Raji (cell line): Measurements from ENCODE around the gene DOCK10.

Experiments used
- POLR2A ChIP-seq: IDR thresholded peaks from 2 replicates; pipeline ENCODE4 v1.6.1; 2011; ENCODE audit warnings: low read depth, low read length, control low read depth; ENCODE audit not compliant: insufficient read depth

Gene DOCK10

GRCh38 chr2:225030203-225030602 lies 12.1 kb downstream of the DOCK10 start:
- no peak for TF ChIP-seq POLR2A

- TF ChIP-seq POLR2A: no peak
These were observed 13.7 kb downstream of the DOCK10 start for GRCh38 chr2:225028572-225028971.

- no peak for TF ChIP-seq POLR2A
These were observed 15.1 kb downstream of the DOCK10 start for GRCh38 chr2:225027061-225027762.

GRCh38 chr2:225025917-225026571 lies 16.2 kb downstream of the DOCK10 start:
- no peak for TF ChIP-seq POLR2A

GRCh38 chr2:225022188-225022587 lies 20.1 kb downstream of the DOCK10 start:
- TF ChIP-seq POLR2A: no peak

GRCh38 chr2:225020168-225020849 lies 22.0 kb downstream of the DOCK10 start:
- no peak for TF ChIP-seq POLR2A

- TF ChIP-seq POLR2A: no peak
These were observed 23.2 kb downstream of the DOCK10 start for GRCh38 chr2:225019105-225019504.

GRCh38 chr2:225017713-225018112 lies 24.6 kb downstream of the DOCK10 start:
- TF ChIP-seq POLR2A: no peak

GRCh38 chr2:225017098-225017685 lies 25.1 kb downstream of the DOCK10 start:
- TF ChIP-seq POLR2A: no peak

GRCh38 chr2:225013425-225014365 lies 28.6 kb downstream of the DOCK10 start:
- no peak for TF ChIP-seq POLR2A

GRCh38 chr2:225011585-225011984 lies 30.7 kb downstream of the DOCK10 start:
- no peak for TF ChIP-seq POLR2A

- no peak for TF ChIP-seq POLR2A
These were observed 31.5 kb downstream of the DOCK10 start for GRCh38 chr2:225010804-225011203.

GRCh38 chr2:225009768-225010167 lies 32.5 kb downstream of the DOCK10 start:
- no peak for TF ChIP-seq POLR2A

- no peak for TF ChIP-seq POLR2A
These were observed 33.3 kb downstream of the DOCK10 start for GRCh38 chr2:225008935-225009334.
